NK-92 (cell line): ENCODE results near the gene BPIFB3.

Experiments used
- DNase-seq: peaks from one replicate; lab custom pipeline; 2025; ENCODE audit not compliant: unreplicated experiment; lab: John Stamatoyannopoulos, UW

The BPIFB3 gene

GRCh38 chr20:33015700-33016580, 37.8 kb upstream of the BPIFB3 start:
- DNase-seq = no peak

- no peak for DNase-seq
These were observed 37.1 kb upstream of the BPIFB3 start for GRCh38 chr20:33016581-33017109.

GRCh38 chr20:33017542-33017941, 36.2 kb upstream of the BPIFB3 start:
- no peak for DNase-seq

- no peak for DNase-seq
These were observed 35.4 kb upstream of the BPIFB3 start for GRCh38 chr20:33018169-33018931.

GRCh38 chr20:33019465-33020277, 34.0 kb upstream of the BPIFB3 start:
- DNase-seq = no peak

DNA sequence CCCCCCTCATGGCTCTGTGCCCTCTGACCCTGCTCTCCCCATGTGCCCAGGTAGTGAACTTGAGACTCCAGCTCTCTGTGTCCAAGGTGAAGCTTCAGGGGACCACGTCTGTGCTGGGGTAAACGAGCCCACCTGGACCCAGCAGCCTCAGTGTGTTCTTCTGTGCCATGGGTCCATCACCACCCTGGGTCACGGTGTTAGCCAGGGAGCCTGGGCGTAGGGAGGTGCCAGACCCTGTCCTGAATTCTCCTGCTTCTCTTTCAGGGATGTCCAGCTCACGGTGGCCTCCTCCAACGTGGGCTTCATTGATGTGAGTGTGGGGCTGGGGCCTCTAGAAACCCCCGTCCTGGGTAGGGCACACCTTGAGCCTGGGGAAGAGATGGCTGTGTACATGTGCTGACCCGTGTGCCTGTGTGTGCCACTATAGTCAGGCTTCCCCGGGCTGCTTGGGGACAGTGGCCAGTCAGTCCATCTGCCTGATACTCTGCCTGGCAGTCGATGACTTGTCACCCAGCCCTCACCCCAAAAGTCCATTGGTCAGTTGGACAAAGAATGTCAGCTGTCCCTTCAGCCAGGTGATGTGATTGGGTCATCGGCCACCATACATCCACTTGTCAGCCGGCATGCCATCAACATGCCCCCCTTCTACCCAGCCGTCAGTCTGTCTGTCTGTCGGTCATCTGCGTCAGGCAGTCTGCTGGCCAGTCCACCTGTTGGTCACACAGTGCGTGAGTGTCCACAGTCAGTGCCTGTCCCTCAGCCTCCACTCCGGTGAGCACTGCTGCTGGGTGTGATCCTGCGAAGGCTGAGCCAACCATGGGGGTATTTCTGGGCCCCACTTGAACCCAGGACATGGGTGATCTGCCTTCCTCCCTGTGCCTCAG, 33.2 kb upstream of the BPIFB3 start:
- no peak for DNase-seq

GRCh38 chr20:33021879-33022278, 31.8 kb upstream of the BPIFB3 start:
- no peak for DNase-seq

DNA sequence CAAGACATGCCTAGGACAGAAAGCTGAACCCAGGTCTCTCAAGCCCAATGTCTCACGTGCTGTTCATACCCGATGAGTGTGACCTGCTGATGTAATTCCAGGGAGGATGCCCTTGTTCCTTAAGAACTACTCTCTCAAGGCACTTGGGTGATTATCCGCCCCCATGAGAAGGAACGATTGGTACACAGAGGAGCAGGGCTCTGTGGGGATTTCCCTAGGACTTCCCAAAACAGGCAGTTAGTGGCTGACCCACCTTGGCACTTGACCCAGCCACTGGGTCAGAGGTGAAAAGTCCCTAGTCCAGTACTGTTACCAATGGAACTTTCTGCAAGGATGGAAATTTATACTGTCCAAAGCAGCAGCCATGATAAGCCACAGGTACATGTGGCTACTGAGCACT, 31.4 kb upstream of the BPIFB3 start:
- DNase-seq = no peak

GRCh38 chr20:33022694-33023438, 30.8 kb upstream of the BPIFB3 start:
- DNase-seq = no peak

- no peak for DNase-seq
These were observed 30.1 kb upstream of the BPIFB3 start for GRCh38 chr20:33023439-33024242.

GRCh38 chr20:33024243-33024560, 29.5 kb upstream of the BPIFB3 start:
- DNase-seq = no peak

- DNase-seq = no peak
These were observed 28.9 kb upstream of the BPIFB3 start for GRCh38 chr20:33024609-33025317.

DNA sequence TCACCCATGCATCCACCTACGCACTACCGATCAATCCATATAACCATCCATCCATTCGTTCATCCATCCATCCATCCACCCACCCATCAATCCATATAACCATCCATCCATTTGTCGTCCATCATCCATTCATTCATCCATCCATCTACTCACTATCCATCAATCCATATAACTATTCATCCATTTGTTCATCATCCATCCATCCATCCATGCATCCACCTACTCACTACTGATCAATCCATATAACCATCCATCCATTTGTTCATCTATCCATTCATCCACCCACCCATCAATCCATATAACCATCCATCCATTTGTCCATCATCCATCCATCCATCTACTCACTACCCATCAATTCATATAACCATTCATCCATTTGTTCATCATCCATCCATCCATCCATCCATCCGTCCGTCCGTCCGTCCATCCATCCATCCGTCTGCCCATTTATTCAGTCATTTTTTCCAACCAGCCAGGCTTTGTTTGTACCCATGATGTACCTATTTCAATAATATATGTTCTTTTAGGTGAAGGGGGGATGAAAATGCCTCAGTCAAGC, 28.3 kb upstream of the BPIFB3 start:
- DNase-seq = no peak

GRCh38 chr20:33026072-33026778, 27.5 kb upstream of the BPIFB3 start:
- DNase-seq = no peak

DNA sequence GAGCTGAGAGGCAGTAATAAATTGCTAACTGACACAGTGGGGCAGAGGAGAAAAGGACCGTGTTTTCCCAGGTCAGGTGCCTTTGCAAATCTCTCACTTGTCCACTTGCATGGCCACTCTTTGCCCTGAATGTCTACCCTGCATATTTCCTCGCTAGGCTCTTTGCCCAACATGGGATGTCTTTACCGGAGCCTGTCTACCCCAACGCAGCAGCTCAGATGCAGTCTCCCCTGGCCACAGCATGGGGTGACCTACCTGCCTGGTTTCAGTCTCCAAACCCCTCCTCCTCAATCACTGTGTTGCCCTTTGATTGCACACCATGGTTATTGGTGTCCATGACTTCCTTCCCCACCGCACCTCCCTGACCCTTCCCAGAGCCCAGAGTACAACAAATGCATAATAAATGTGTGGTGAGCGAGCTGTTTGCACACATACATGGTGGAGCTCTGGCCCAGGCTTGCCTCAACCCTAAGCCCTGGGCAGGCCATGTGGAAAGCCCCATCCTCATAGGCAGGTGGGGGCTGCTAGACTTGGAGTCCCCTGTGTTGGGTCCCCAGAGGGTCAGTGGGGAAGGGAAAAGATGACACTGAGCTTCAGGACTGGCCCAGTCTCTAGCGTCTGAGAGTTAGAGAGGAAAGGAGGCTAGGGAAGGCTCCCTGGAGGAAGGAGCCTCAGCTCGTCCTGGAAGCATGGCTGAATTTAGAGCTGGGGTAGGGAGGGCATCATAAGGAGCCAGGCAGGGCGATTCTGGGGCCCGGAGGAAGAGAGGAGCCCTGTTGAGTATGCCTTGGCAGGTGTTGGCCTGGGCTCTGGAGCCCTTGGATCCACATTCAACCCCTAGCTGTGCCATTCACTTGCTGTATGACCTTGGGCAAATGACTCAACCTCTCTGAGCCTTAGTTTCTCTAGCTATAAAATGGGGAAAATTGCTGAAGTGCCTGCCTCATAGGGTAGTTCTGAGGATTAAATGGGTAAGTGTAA, 26.6 kb upstream of the BPIFB3 start:
- no peak for DNase-seq
